ENCODE measurements around the gene OSBPL6.

GRCh38 chr2:178280244-178280852, 86.0 kb downstream of the OSBPL6 start:
- TF ChIP-seq KDM2B (CRISPR knock-in tag; IDR thresholded peaks at IDR 0.05) = no peak
- TF ChIP-seq NFXL1 (CRISPR knock-in tag; IDR thresholded peaks at IDR 0.05) = no peak
